Breast epithelium (tissue), 4 donors: Measurements from ENCODE around the gene SPX. TPM values are rescaled to one million over a fixed set of nuclear protein-coding genes. Genes with fewer than 3 reads are reported as not detected.

Experiments used
- DNase-seq, 2 donors: peaks; one replicate each; pipeline ENCODE4 v3.0.0-alpha.2; 2019; ENCODE audit warnings: low spot score in 2 of 2
- H3K27ac ChIP-seq, 2 donors: fragments of 200-600 bp; sonication (generic) in 1 of 2; one replicate each; pipeline ENCODE4 v1.5.1; 2016 to 2019; ENCODE audit warnings: mild to moderate bottlenecking in 1 of 2
- H3K27me3 ChIP-seq, 2 donors: fragments of 200-600 bp; sonication (generic) in 1 of 2; one replicate each; pipeline versions ENCODE4 v1.5.1 to v1.6.0; 2017 to 2019; ENCODE audit warnings: control low read depth in 1 of 2, mild to moderate bottlenecking in 1 of 2
- H3K36me3 ChIP-seq: fragments of 200-600 bp; one replicate; pipeline ENCODE4 v1.5.1; 2019
- H3K4me1 ChIP-seq, 2 donors: fragments of 200-600 bp; sonication (generic); one replicate each; pipeline ENCODE4 v1.5.1; 2016 to 2019; ENCODE audit warnings: control low read depth in 1 of 2
- H3K4me3 ChIP-seq, 3 donors: fragments of 200-600 bp; sonication (generic); 1 replicate in 2 of 3; 2 replicates in 1 of 3; pipeline ENCODE4 v1.5.1; 2016 to 2019; ENCODE audit warnings: mild to moderate bottlenecking in 3 of 3, moderate library complexity in 2 of 3
- H3K9me3 ChIP-seq, 2 donors: fragments of 200-600 bp; sonication (generic) in 1 of 2; one replicate each; pipeline ENCODE4 v1.5.1; 2016 to 2019; ENCODE audit warnings: control low read depth in 1 of 2
- CTCF ChIP-seq, 3 donors: fragments of 450-650 bp; IDR thresholded peaks; one replicate each; pipeline ENCODE4 v1.5.1; 2016 to 2017; ENCODE audit warnings: antibody characterized with exemption in 3 of 3, mild to moderate bottlenecking in 3 of 3, moderate library complexity in 3 of 3
- POLR2A ChIP-seq: fragments of 450-650 bp; IDR thresholded peaks from one replicate; pipeline ENCODE4 v1.6.1; 2016; ENCODE audit warnings: antibody characterized with exemption, mild to moderate bottlenecking, moderate library complexity
- POLR2AphosphoS5 ChIP-seq, 3 donors: sonication (generic); formaldehyde crosslinking; IDR thresholded peaks; one replicate each; pipeline ENCODE4 v1.6.1; 2017; ENCODE audit warnings: antibody characterized with exemption in 3 of 3
- intact Hi-C: fragments of 100-400 bp; cut with DNase I; formaldehyde crosslinking; loops from one replicate; pipeline ENCODE4 v1.15.1; 2023; ENCODE audit warnings: low total_unique reads
- total RNA-seq, 3 donors: library from RNA; depleted of rRNA; stranded (reverse); fragments of >200 nt; gene quantifications; one replicate each; pipeline ENCODE4 v1.1.0, GENCODE V29; 2016

Gene SPX
- total RNA-seq, 3 donors from 2014 or later = 1.0 to 84.3 (median 1.3) TPM

- TF ChIP-seq POLR2A (no peak), POLR2AphosphoS5 (IDR thresholded peaks at IDR 0.05) (no peak), CTCF (IDR thresholded peaks at IDR 0.05) (no peak)
- Histone ChIP-seq H3K36me3 (no peaks in the 10 kb centered on the region), H3K27me3 (no peaks in the 10 kb centered on the region), H3K4me1 (no peaks in the 10 kb centered on the region), H3K27ac (no peak overlapping the region), H3K9me3 (no peaks in the 10 kb centered on the region), H3K4me3 (no peak overlapping the region)
- no peak for DNase-seq
- intact Hi-C loops = no loop called here
These were observed 19.5 kb downstream of the SPX start for GRCh38 chr12:21545557-21545956.

GRCh38 chr12:21546716-21547115 lies 20.6 kb downstream of the SPX start:
- Histone ChIP-seq H3K27ac (no peak overlapping the region), H3K36me3 (no peaks in the 10 kb centered on the region), H3K9me3 (no peaks in the 10 kb centered on the region), H3K27me3 (no peaks in the 10 kb centered on the region), H3K4me3 (no peak overlapping the region), H3K4me1 (no peaks in the 10 kb centered on the region)
- intact Hi-C loops = no loop called here
- no peak for TF ChIP-seq POLR2A
- no peak for TF ChIP-seq CTCF (IDR thresholded peaks at IDR 0.05)
- no peak for TF ChIP-seq POLR2AphosphoS5 (IDR thresholded peaks at IDR 0.05)
- DNase-seq = no peak

- Histone ChIP-seq H3K4me3 (no peak overlapping the region), H3K27ac (no peak overlapping the region), H3K4me1 (no peaks in the 10 kb centered on the region), H3K36me3 (no peaks in the 10 kb centered on the region), H3K9me3 (no peaks in the 10 kb centered on the region), H3K27me3 (no peaks in the 10 kb centered on the region)
- TF ChIP-seq CTCF (IDR thresholded peaks at IDR 0.05) (no peak), POLR2AphosphoS5 (IDR thresholded peaks at IDR 0.05) (no peak), POLR2A (no peak)
- DNase-seq = no peak
- intact Hi-C loops = no loop called here
These were observed 21.3 kb downstream of the SPX start for GRCh38 chr12:21547437-21547836.

- no peaks in the 10 kb centered on the region for H3K9me3 ChIP-seq
- no peaks in the 10 kb centered on the region for H3K27me3 ChIP-seq
- DNase-seq = no peak
- no peaks in the 10 kb centered on the region for H3K4me1 ChIP-seq
- H3K36me3 ChIP-seq = no peaks in the 10 kb centered on the region
- no peak overlapping the region for H3K4me3 ChIP-seq
- intact Hi-C loops = no loop called here
- TF ChIP-seq POLR2AphosphoS5 (IDR thresholded peaks at IDR 0.05) (no peak), POLR2A (no peak), CTCF (IDR thresholded peaks at IDR 0.05) (no peak)
- H3K27ac ChIP-seq = no peak overlapping the region
These were observed 25.9 kb downstream of the SPX start for GRCh38 chr12:21551841-21552465.

GRCh38 chr12:21552635-21553328 lies 26.7 kb downstream of the SPX start:
- DNase-seq = no peak
- Histone ChIP-seq H3K9me3 (no peaks in the 10 kb centered on the region), H3K4me3 (no peak overlapping the region), H3K4me1 (no peaks in the 10 kb centered on the region), H3K27me3 (no peaks in the 10 kb centered on the region), H3K36me3 (no peaks in the 10 kb centered on the region), H3K27ac (no peak overlapping the region)
- intact Hi-C loops = no loop called here
- TF ChIP-seq CTCF (IDR thresholded peaks at IDR 0.05) = no peak
- no peak for TF ChIP-seq POLR2AphosphoS5 (IDR thresholded peaks at IDR 0.05)
- TF ChIP-seq POLR2A = no peak
